T-helper 17 cell (primary cell): ENCODE data around the gene GOLGA8J. TPM values are rescaled to one million over a fixed set of nuclear protein-coding genes. Genes with fewer than 3 reads are reported as not detected.
A peak's percentile ranks its signal among the peaks of the same experiment; 100 is the strongest.
"Not testable (repeated sequence)": the region's sequence is repeated elsewhere in the genome, so short reads cannot be mapped to it uniquely, and the experiment has no call there.

Experiments used
- ATAC-seq: fragments of 150-1000 bp; cut with Tn5 transposase; 2 replicates; pipeline ENCODE4 v1.10.0; 2021; ENCODE audit warnings: mild to moderate bottlenecking, moderate library complexity
- DNase-seq, 3 donors: peaks; one replicate each; pipeline versions ENCODE4 v3.0.0 to v3.0.0-alpha.2; 2020 to 2021
- H3K9me3 ChIP-seq: one replicate; pipeline ENCODE4 v1.7.0; 2013; ENCODE audit warnings: low read length, mild to moderate bottlenecking; ENCODE audit not compliant: control insufficient read depth, poor library complexity, severe bottlenecking
- H3K27ac Mint-ChIP-seq: one replicate; pipeline ENCODE4 v1.8.0; 2022; ENCODE audit warnings: mild to moderate bottlenecking, moderate library complexity, mixed read lengths
- H3K27me3 Mint-ChIP-seq: one replicate; pipeline ENCODE4 v1.8.0; 2022; ENCODE audit warnings: mixed read lengths
- H3K36me3 Mint-ChIP-seq: one replicate; pipeline ENCODE4 v1.8.0; 2022; ENCODE audit warnings: low read depth, mixed read lengths
- H3K4me1 Mint-ChIP-seq: one replicate; pipeline ENCODE4 v1.8.0; 2022; ENCODE audit warnings: mild to moderate bottlenecking, mixed read lengths
- H3K4me3 Mint-ChIP-seq: one replicate; pipeline ENCODE4 v1.8.0; 2022; ENCODE audit warnings: mild to moderate bottlenecking, moderate library complexity, mixed read lengths
- total RNA-seq, 4 donors: library from RNA in 2 of 4; stranded (reverse) in 2 of 4; gene quantifications; one replicate each; pipeline ENCODE4 v1.2.3 and lab custom pipeline; 2022 to 2026

The GOLGA8J gene
- total RNA-seq, 2 donors from 2014 or later: 0.50 TPM; not detected in 1

DNA sequence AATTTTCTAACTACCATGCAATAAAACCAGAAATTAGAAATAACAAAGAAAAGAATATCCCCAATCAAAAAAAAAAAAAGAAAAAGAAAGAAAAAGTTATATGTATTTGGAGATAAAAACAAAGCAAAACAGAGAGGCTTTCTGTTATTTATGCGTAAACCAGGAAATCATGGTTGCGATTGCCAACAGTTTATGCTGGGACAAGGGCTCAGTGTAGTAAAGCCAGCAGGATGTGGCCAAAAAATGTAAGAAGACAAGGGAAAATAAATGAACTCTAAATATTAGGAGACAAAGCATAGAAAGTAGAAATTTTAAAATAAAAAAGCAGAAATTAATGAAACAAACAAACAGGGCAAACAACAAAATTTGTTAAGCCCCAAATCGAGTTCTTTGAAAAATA, 27.2 kb upstream of the GOLGA8J start:
- H3K9me3 ChIP-seq: no peaks in the 10 kb centered on the region
- H3K27me3 Mint-ChIP-seq: peaks cover 43% of the 10 kb centered on the region
- no peak overlapping the region for H3K4me3 Mint-ChIP-seq
- no peaks in the 10 kb centered on the region for H3K36me3 Mint-ChIP-seq
- no peak overlapping the region for H3K27ac Mint-ChIP-seq
- DNase-seq (no peak), ATAC-seq (no peak)
- no peaks in the 10 kb centered on the region for H3K4me1 Mint-ChIP-seq

DNA sequence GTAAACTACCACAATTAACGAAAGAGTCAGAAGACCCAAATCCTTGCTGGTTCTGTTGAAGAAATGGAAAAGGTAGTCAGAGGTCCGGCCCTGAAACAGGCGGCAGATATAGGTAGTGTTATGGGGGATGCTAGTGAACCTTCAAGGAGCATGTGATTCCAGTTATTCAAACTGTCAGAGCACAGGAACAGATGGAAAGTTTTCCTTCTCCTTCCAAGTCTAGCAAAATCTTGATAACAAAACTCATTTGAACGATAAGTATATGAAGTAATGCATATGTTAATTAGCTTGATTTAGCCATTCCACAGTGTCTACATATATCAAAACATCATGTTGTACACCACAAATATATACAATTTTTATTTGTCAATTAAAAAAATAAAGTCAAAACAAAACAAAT, 26.6 kb upstream of the GOLGA8J start:
- no peaks in the 10 kb centered on the region for H3K9me3 ChIP-seq
- peaks cover 39% of the 10 kb centered on the region for H3K27me3 Mint-ChIP-seq
- DNase-seq (no peak), ATAC-seq (no peak)
- no peaks in the 10 kb centered on the region for H3K4me1 Mint-ChIP-seq
- no peak overlapping the region for H3K27ac Mint-ChIP-seq
- H3K36me3 Mint-ChIP-seq: no peaks in the 10 kb centered on the region
- H3K4me3 Mint-ChIP-seq: no peak overlapping the region

GRCh38 chr15:30059771-30060170, 23.0 kb upstream of the GOLGA8J start:
- no peak for DNase-seq
- Mint-ChIP-seq H3K4me1 (no peaks in the 10 kb centered on the region), H3K27ac (no peak overlapping the region), H3K27me3 (peaks cover 15% of the 10 kb centered on the region), H3K36me3 (no peaks in the 10 kb centered on the region), H3K4me3 (no peak overlapping the region)
- no peak for ATAC-seq
- no peaks in the 10 kb centered on the region for H3K9me3 ChIP-seq

DNA sequence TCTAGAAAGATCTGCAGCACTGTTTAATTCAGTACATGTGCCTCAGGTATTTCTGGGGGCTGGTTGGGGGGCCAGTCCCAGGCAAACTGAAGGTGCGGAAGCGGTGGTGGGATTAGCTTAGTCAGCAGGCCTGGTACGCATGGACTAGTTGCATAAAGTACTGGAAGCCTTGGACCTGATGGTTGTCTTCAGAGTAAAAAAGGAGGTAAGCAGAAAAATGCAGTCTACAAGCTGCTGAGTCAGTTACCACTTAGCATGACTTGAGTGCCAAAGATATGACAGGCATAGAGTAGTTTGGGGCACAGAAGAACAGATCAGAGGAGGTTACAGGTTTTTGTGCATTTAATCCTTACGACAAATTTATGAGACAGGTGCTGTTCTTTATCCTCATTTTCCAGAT, 19.9 kb upstream of the GOLGA8J start:
- Mint-ChIP-seq H3K27me3 (peaks cover 9% of the 10 kb centered on the region), H3K4me3 (no peak overlapping the region), H3K36me3 (no peaks in the 10 kb centered on the region), H3K27ac (no peak overlapping the region), H3K4me1 (no peaks in the 10 kb centered on the region)
- DNase-seq (no peak), ATAC-seq (no peak)
- no peaks in the 10 kb centered on the region for H3K9me3 ChIP-seq

DNA sequence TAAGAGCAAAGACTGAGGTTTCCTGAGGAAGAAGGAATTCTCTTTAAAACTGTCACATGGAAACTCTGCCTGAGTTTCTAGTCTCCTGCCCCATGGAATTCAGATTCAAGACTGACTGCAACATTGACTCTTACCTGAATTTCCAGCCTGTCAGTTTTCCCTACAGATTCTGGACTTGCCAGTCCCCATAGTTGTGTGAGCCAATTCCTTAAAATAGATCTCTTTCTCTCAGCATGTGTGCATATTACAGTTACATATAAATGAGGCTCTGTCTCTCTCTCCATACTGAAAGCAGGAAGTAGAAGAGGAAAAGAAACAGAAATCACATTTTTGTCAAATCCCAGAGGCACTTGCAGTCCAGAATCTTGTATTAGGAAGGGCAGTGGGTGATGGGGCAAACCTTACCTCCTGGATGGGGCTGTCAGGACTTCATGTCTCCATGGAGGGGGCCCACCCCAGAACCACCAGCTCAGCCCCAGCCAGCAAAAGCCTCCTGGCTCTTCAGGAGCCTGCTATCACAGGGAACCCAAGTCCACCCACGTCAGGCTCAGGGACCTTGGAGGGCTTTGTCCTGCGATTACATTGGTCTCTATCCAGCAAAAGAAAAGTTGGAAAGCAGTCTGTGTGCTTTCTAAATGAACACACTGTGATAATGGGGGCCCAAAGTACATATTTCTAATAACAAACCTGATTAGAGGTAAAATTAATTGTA, 18.8 kb upstream of the GOLGA8J start:
- H3K4me3 Mint-ChIP-seq: no peak overlapping the region
- H3K4me1 Mint-ChIP-seq: no peaks in the 10 kb centered on the region
- ATAC-seq (no peak), DNase-seq (no peak)
- no peaks in the 10 kb centered on the region for H3K36me3 Mint-ChIP-seq
- H3K9me3 ChIP-seq: no peaks in the 10 kb centered on the region
- H3K27ac Mint-ChIP-seq: no peak overlapping the region
- peaks cover 11% of the 10 kb centered on the region for H3K27me3 Mint-ChIP-seq

- ATAC-seq (no peak), DNase-seq (no peak)
- H3K4me3 Mint-ChIP-seq: no peak overlapping the region
- H3K27me3 Mint-ChIP-seq: peaks cover 12% of the 10 kb centered on the region
- H3K36me3 Mint-ChIP-seq: no peaks in the 10 kb centered on the region
- H3K9me3 ChIP-seq: no peaks in the 10 kb centered on the region
- no peak overlapping the region for H3K27ac Mint-ChIP-seq
- H3K4me1 Mint-ChIP-seq: no peaks in the 10 kb centered on the region
Measured at GRCh38 chr15:30065025-30065801, 17.5 kb upstream of the GOLGA8J start.

GRCh38 chr15:30068326-30068725, 14.4 kb upstream of the GOLGA8J start:
- no peak overlapping the region for H3K27ac Mint-ChIP-seq
- ATAC-seq (no peak), DNase-seq (no peak)
- H3K27me3 Mint-ChIP-seq: peaks cover 24% of the 10 kb centered on the region
- no peaks in the 10 kb centered on the region for H3K4me1 Mint-ChIP-seq
- no peak overlapping the region for H3K4me3 Mint-ChIP-seq
- H3K36me3 Mint-ChIP-seq: no peaks in the 10 kb centered on the region
- no peaks in the 10 kb centered on the region for H3K9me3 ChIP-seq

- Mint-ChIP-seq H3K36me3 (peaks cover 3% of the 10 kb centered on the region), H3K27me3 (peaks cover 57% of the 10 kb centered on the region), H3K27ac (no peak overlapping the region), H3K4me1 (peaks cover 5% of the 10 kb centered on the region), H3K4me3 (no peak overlapping the region)
- DNase-seq (no peak), ATAC-seq (no peak)
- H3K9me3 ChIP-seq: no peaks in the 10 kb centered on the region
Measured at GRCh38 chr15:30072630-30073029, 10.1 kb upstream of the GOLGA8J start.

GRCh38 chr15:30073915-30074314, 8.8 kb upstream of the GOLGA8J start:
- Mint-ChIP-seq H3K4me1 (peaks cover 5% of the 10 kb centered on the region), H3K4me3 (no peak overlapping the region), H3K27ac (no peak overlapping the region), H3K27me3 (peaks cover 55% of the 10 kb centered on the region), H3K36me3 (peaks cover 3% of the 10 kb centered on the region)
- DNase-seq: no peak
- no peak for ATAC-seq
- H3K9me3 ChIP-seq: no peaks in the 10 kb centered on the region

GRCh38 chr15:30080816-30081215, 1.9 kb upstream of the GOLGA8J start:
- H3K27me3 Mint-ChIP-seq: peaks cover 20% of the 10 kb centered on the region
- H3K9me3 ChIP-seq, H3K36me3 Mint-ChIP-seq, H3K4me1 Mint-ChIP-seq, DNase-seq, H3K27ac Mint-ChIP-seq, H3K4me3 Mint-ChIP-seq, ATAC-seq: not testable (repeated sequence)

DNA sequence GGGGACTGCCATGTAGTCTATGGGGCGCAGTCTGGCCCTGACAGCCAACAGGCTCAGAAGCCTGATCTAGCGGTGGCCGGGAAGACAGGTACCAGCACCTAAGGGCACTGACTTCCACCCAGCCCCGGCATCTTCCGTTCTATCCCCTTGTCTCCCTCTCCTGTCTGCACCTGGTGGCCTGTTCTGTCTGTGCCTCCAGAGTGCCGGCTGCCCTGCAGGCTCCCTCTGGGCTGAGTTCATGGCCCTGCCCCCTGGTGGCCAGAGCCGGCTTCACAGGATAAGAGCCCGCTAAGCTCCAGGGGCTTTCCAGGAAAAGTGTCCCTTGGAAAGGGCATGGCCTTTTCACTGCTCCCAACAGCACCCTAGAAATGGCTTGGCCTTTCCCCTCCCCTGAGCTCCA, 15.1 kb downstream of the GOLGA8J start:
- not testable (repeated sequence) for DNase-seq, H3K4me1 Mint-ChIP-seq, H3K9me3 ChIP-seq, H3K4me3 Mint-ChIP-seq, H3K27ac Mint-ChIP-seq, H3K27me3 Mint-ChIP-seq, H3K36me3 Mint-ChIP-seq
- peak; percentile 71 for ATAC-seq

DNA sequence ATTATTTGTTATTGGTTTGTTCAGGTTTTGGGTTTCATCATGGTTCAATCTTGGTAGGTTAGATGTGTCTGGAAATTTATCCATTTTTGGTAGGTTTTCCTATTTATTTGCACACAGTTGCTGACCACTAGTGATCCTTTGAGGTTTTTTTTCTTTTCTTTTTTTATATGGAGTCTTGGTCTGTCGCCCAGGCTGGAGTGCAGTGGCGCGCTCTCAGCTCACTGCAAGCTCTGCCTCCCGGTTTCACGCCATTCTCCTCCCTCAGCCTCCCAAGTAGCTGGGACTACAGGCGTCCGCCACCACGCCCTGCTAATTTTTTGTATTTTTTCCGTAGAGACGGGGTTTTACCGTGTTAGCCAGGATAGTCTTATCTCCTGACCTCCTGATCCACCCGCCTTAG, 20.1 kb downstream of the GOLGA8J start:
- H3K9me3 ChIP-seq, H3K27ac Mint-ChIP-seq, DNase-seq, H3K36me3 Mint-ChIP-seq, H3K4me3 Mint-ChIP-seq, H3K27me3 Mint-ChIP-seq, H3K4me1 Mint-ChIP-seq, ATAC-seq: not testable (repeated sequence)

DNA sequence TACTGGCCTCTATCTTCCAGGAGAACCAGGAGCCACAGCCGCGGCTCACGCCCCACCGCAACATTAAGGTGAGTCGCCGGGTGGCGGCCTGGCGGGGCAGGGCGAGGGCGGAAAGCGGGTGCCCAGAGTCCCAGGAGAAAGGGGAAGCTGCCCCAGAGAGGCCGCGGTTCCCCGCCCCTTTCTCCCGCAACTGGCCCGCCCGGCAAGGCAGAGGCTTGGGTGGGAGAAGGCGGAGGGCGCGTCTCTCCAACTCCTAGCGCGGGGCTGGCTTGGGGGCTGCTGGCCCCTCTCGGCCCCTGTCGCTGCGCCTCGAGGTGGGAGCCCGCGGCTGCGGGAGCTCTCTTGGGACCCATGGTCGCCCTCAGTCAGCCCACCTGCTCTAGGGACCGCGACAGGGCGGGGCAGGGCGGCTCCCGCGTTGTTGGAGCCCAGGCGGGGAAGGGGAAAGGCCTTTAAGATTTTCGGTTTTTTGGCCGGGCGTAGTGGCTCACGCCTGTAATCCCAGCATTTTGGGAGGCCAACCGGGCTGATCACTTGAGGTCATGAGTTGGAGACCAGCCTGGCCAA, 21.3 kb downstream of the GOLGA8J start:
- not testable (repeated sequence) for H3K36me3 Mint-ChIP-seq, DNase-seq, H3K4me3 Mint-ChIP-seq, H3K27ac Mint-ChIP-seq, H3K27me3 Mint-ChIP-seq, H3K4me1 Mint-ChIP-seq, H3K9me3 ChIP-seq
- peak; percentile 51 for ATAC-seq
